HepG2 (cell line): Measurements from ENCODE around the gene HAGHL. TPM values are rescaled to one million over a fixed set of nuclear protein-coding genes. Genes with fewer than 3 reads are reported as not detected.
A peak's percentile ranks its signal among the peaks of the same experiment; 100 is the strongest.

Source experiments
- ARNT ChIP-seq: fragments of 450-650 bp; IDR thresholded peaks from 2 replicates; pipeline ENCODE4 v1.6.1; 2017
- CCAR2 ChIP-seq: fragments of 200-400 bp; formaldehyde crosslinking; optimal IDR thresholded peaks from 2 replicates; pipeline ENCODE3; 2018; ENCODE audit warnings: low read depth, mild to moderate bottlenecking, low read length, moderate library complexity
- CHCHD3 ChIP-seq: sonication (generic); formaldehyde crosslinking; IDR thresholded peaks from 2 replicates; pipeline ENCODE4 v1.8.0; 2022; ENCODE audit warnings: mild to moderate bottlenecking, missing genetic modification reagents, moderate library complexity
- GABPA ChIP-seq, 2 experiments: IDR thresholded peaks; 2 replicates each; pipeline ENCODE4 v1.6.1; 2011 to 2016; ENCODE audit warnings: low read depth in 2 of 2, low read length in 1 of 2, missing biosample characterization in 1 of 2, missing genetic modification characterization in 1 of 2
- GATAD2A ChIP-seq: IDR thresholded peaks from 2 replicates; pipeline ENCODE4 v1.6.1; 2016
- HDAC1 ChIP-seq: sonication (generic); formaldehyde crosslinking; IDR thresholded peaks from 2 replicates; pipeline ENCODE4 v1.5.1; 2020; ENCODE audit warnings: mild to moderate bottlenecking, missing genetic modification reagents
- HDAC2 ChIP-seq: sonication (generic); formaldehyde crosslinking; IDR thresholded peaks from 2 replicates; pipeline ENCODE4 v1.4.0; 2020; ENCODE audit warnings: missing genetic modification reagents
- HNF1A ChIP-seq, 2 experiments: sonication (generic) in 1 of 2; formaldehyde crosslinking in 1 of 2; IDR thresholded peaks; 2 replicates each; pipeline versions ENCODE4 v1.4.0 to v1.6.1; 2016 to 2020; ENCODE audit warnings: borderline replicate concordance in 1 of 2, low read depth in 1 of 2, mild to moderate bottlenecking in 1 of 2, missing genetic modification reagents in 1 of 2
- HNF4A ChIP-seq: sonication (generic); formaldehyde crosslinking; IDR thresholded peaks from 2 replicates; pipeline ENCODE4 v1.4.0; 2020; ENCODE audit warnings: missing genetic modification reagents
- HNRNPL ChIP-seq: fragments of 200-400 bp; formaldehyde crosslinking; IDR thresholded peaks from 2 replicates; pipeline ENCODE4 v1.6.1; 2017; ENCODE audit warnings: mild to moderate bottlenecking, low read depth, low read length
- MXD4 ChIP-seq: IDR thresholded peaks from 2 replicates; pipeline ENCODE4 v1.6.1; 2016; ENCODE audit warnings: mild to moderate bottlenecking, missing biosample characterization, missing genetic modification reagents
- PTBP1 ChIP-seq: fragments of 200-400 bp; formaldehyde crosslinking; IDR thresholded peaks from 2 replicates; pipeline ENCODE4 v1.6.1; 2018; ENCODE audit warnings: low read length, low read depth; ENCODE audit not compliant: poor library complexity, severe bottlenecking
- SAP130 ChIP-seq: IDR thresholded peaks from 2 replicates; pipeline ENCODE4 v1.6.1; 2016; ENCODE audit warnings: low read depth
- THAP11 ChIP-seq: IDR thresholded peaks from 2 replicates; pipeline ENCODE4 v1.6.1; 2016; ENCODE audit warnings: missing biosample characterization, missing genetic modification reagents
- ZFP36 ChIP-seq: fragments of 150-350 bp; IDR thresholded peaks from 2 replicates; pipeline ENCODE4 v1.6.1; 2018; ENCODE audit warnings: borderline replicate concordance, low read length, low read depth; ENCODE audit not compliant: partially characterized antibody
- ZFP41 ChIP-seq: sonication (generic); formaldehyde crosslinking; IDR thresholded peaks from 2 replicates; pipeline ENCODE4 v1.4.0; 2020; ENCODE audit warnings: mild to moderate bottlenecking, missing genetic modification reagents, borderline replicate concordance
- ZNF124 ChIP-seq: sonication (generic); formaldehyde crosslinking; IDR thresholded peaks from 2 replicates; pipeline ENCODE4 v1.4.0; 2020; ENCODE audit warnings: missing genetic modification reagents
- ZNF253 ChIP-seq: sonication (generic); formaldehyde crosslinking; IDR thresholded peaks from 2 replicates; pipeline ENCODE4 v1.8.0; 2022; ENCODE audit warnings: mild to moderate bottlenecking, missing genetic modification reagents, borderline replicate concordance
- ZNF333 ChIP-seq: sonication (generic); formaldehyde crosslinking; IDR thresholded peaks from 2 replicates; pipeline ENCODE4 v1.4.0; 2020; ENCODE audit warnings: mild to moderate bottlenecking, missing genetic modification reagents, borderline replicate concordance
- ZNF563 ChIP-seq: sonication (generic); formaldehyde crosslinking; IDR thresholded peaks from 2 replicates; pipeline ENCODE4 v1.8.0; 2022; ENCODE audit warnings: mild to moderate bottlenecking, moderate library complexity, missing genetic modification reagents
- ZNF629 ChIP-seq: sonication (generic); formaldehyde crosslinking; conservative IDR thresholded peaks from 2 replicates; pipeline ENCODE4 v1.5.0; 2020; ENCODE audit warnings: missing genetic modification reagents
- ZNF768 ChIP-seq: sonication (generic); formaldehyde crosslinking; IDR thresholded peaks from 2 replicates; pipeline ENCODE4 v1.4.0; 2020; ENCODE audit warnings: missing genetic modification reagents
- ZNF83 ChIP-seq: sonication (generic); formaldehyde crosslinking; IDR thresholded peaks from 2 replicates; pipeline ENCODE4 v1.4.0; 2020; ENCODE audit warnings: missing genetic modification reagents, mild to moderate bottlenecking, borderline replicate concordance
- polyA plus RNA-seq, 8 experiments: library from polyadenylated mRNA; depleted of rRNA in 3 of 8; stranded (reverse) in 7 of 8; unstranded in 1 of 8; fragments of >200 nt; fragmentation: Illumina TruSeq in 4 of 8; extraction: Trizol in 4 of 8; gene quantifications; 2 replicates each; pipeline versions ENCODE4 v1.2.1 to v1.2.3, GENCODE V29; 2011 to 2016; ENCODE audit warnings: low read depth in 4 of 8, missing spikeins in 1 of 8, mixed read lengths in 1 of 8; ENCODE audit not compliant: insufficient read depth in 1 of 8
- total RNA-seq, 5 experiments: library from RNA; depleted of rRNA; stranded (reverse); fragments of >200 nt; fragmentation: Illumina TruSeq; extraction: Trizol; gene quantifications; 2 replicates each; pipeline ENCODE4 v1.2.3, GENCODE V29; 2016; ENCODE audit warnings: low read depth in 1 of 5
- TF ChIP-seq, protein P1 (sequence below): sonication (generic); formaldehyde crosslinking; IDR thresholded peaks from 2 replicates; pipeline ENCODE4 v1.4.0; 2020; ENCODE audit warnings: mild to moderate bottlenecking, missing genetic modification reagents

Gene HAGHL
- total and polyA plus RNA-seq, 2 of the 13 experiments (the other 11 are each of a cell fraction or from before 2014, with no cell fraction given) = 3.4 to 8.4 TPM

DNA sequence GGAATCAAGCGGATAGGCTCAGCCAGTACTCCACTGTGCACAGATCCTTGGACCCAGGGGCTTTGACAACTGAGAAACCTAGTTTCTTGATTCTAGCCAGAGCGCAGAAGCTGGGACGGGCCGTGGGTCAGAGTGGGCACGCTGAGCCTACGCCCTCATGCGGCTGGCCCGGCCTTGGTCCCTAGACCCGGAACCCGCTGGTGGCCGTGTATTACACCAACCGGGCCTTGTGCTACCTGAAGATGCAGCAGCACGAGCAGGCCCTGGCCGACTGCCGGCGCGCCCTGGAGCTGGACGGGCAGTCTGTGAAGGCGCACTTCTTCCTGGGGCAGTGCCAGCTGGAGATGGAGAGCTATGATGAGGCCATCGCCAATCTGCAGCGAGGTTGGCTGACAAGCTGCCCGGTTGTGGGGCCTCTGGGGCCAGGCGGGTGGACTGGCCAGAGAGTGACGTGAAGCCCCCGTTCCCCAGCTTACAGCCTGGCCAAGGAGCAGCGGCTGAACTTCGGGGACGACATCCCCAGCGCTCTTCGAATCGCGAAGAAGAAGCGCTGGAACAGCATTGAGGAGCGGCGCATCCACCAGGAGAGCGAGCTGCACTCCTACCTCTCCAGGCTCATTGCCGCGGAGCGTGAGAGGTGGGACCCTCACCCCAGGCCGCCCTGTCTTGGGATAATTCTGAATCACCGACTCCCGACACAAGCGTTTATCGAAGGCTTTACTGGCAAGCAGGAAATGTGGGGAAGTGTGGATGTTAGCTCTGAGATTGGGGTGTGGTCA, 45.8 kb upstream of the HAGHL start (continued):
- TF ChIP-seq THAP11 (CRISPR knock-in tag) = 0 out of 2 replicates have a peak, but pooled peaks have one; percentile 16
- peak; percentile 25; the same call in 1 of the 2 replicates for TF ChIP-seq HDAC2 (CRISPR knock-in tag)
- TF ChIP-seq ZNF629 = no peak
- TF ChIP-seq HNRNPL = 0 out of 2 replicates have a peak, but pooled peaks have one; percentile 61
- no peak for TF ChIP-seq ZFP36
- TF ChIP-seq PTBP1 = peak; percentile 28
- TF ChIP-seq GATAD2A (CRISPR knock-in tag) = 0 out of 2 replicates have a peak, but pooled peaks have one; percentile 12
- TF ChIP-seq, protein P1, sequence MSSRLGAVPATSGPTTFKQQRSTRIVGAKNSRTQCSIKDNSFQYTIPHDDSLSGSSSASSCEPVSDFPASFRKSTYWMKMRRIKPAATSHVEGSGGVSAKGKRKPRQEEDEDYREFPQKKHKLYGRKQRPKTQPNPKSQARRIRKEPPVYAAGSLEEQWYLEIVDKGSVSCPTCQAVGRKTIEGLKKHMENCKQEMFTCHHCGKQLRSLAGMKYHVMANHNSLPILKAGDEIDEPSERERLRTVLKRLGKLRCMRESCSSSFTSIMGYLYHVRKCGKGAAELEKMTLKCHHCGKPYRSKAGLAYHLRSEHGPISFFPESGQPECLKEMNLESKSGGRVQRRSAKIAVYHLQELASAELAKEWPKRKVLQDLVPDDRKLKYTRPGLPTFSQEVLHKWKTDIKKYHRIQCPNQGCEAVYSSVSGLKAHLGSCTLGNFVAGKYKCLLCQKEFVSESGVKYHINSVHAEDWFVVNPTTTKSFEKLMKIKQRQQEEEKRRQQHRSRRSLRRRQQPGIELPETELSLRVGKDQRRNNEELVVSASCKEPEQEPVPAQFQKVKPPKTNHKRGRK (CRISPR knock-in tag) = no peak
- TF ChIP-seq HDAC1 = peak; percentile 60; the same call in 1 of the 2 replicates
- no peak for TF ChIP-seq ZNF124 (CRISPR knock-in tag)
- TF ChIP-seq ARNT = no peak
- TF ChIP-seq HNF4A (CRISPR knock-in tag) = peak; percentile 3; the same call in 1 of the 2 replicates
- TF ChIP-seq ZNF83 (CRISPR knock-in tag) = peak; percentile 72; the same call in 1 of the 2 replicates
- no peak for TF ChIP-seq CCAR2
- no peak for TF ChIP-seq HNF1A (IDR thresholded peaks at IDR 0.05; ENCODE audit: low read depth)
- no peak for TF ChIP-seq HNF1A (CRISPR knock-in tag; IDR thresholded peaks at IDR 0.05; ENCODE audit: borderline replicate concordance)
- peak; percentile 62; the same call in 1 of the 2 replicates for TF ChIP-seq ZNF253 (CRISPR knock-in tag)
- TF ChIP-seq ZNF768 (CRISPR knock-in tag) = peak; percentile 27; the same call in 1 of the 2 replicates
- no peak for TF ChIP-seq ZNF333 (CRISPR knock-in tag)
- 0 out of 2 replicates have a peak, but pooled peaks have one; percentile 20 for TF ChIP-seq CHCHD3
- no peak for TF ChIP-seq ZFP41 (CRISPR knock-in tag)
- TF ChIP-seq ZNF563 = 0 out of 2 replicates have a peak, but pooled peaks have one; percentile 24
- 0 out of 2 replicates have a peak, but pooled peaks have one; percentile 53 for TF ChIP-seq MXD4 (CRISPR knock-in tag)
- no peak; the same call in 1 of the 2 replicates for TF ChIP-seq GABPA (IDR thresholded peaks at IDR 0.05; ENCODE audit: low read depth, low read length)
- peak; percentile 54; the same call in 1 of the 2 replicates for TF ChIP-seq GABPA (CRISPR knock-in tag; IDR thresholded peaks at IDR 0.05; ENCODE audit: low read depth)
- peak; percentile 84 for TF ChIP-seq SAP130 (CRISPR knock-in tag)
